ENCODE results near the gene NAALADL2.

The NAALADL2 gene

DNA sequence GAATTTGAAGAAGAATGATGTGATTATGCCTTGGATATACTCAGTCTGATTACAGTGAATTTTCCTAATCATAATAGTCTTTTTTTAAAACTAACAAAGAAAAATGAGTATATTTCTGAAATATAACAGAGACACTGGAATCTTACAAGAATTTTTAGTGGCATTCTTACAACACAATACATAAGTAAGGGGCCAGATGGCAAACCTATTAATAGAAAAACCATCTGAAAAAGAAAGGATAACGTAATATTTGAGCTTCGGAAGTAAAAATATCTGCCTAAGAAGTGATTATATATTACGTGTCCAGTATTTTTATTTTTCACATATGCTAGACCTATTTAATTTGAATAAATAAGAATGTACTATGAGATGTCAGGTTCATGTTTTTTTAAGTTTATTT is 452.8 kb downstream of the NAALADL2 start:
- no peak overlapping the region for H3K27ac ChIP-seq

DNA sequence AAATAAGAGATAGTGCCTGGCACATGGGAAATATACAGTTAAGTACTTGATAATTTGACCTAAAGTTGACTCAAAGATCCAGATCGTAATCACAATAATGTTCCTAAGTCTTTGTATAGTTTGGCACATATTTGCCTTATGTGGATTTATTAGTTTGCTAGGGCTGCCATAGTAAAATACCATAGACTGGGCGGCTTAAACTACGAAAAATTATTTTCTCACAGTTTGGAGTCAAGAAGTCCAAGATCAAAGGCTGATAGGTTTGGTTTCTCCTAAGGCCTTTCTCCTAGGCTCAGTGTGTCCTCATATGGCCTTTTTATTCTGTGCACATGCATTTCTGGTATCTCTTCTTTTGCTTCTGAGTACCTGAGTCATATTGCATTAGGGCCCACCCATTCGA is 453.7 kb downstream of the NAALADL2 start:
- TF ChIP-seq CTCF (conservative IDR thresholded peaks at IDR 0.05) (no peak), ZFX (IDR thresholded peaks at IDR 0.05) (no peak)
- peak overlapping the region; percentile 98; the same call in 1 of the 2 replicates for H3K27ac ChIP-seq

More for the DNA sequence above, 452.8 kb downstream of the NAALADL2 start:
- TF ChIP-seq ZFX (IDR thresholded peaks at IDR 0.05) (no peak), CTCF (conservative IDR thresholded peaks at IDR 0.05) (no peak)

DNA sequence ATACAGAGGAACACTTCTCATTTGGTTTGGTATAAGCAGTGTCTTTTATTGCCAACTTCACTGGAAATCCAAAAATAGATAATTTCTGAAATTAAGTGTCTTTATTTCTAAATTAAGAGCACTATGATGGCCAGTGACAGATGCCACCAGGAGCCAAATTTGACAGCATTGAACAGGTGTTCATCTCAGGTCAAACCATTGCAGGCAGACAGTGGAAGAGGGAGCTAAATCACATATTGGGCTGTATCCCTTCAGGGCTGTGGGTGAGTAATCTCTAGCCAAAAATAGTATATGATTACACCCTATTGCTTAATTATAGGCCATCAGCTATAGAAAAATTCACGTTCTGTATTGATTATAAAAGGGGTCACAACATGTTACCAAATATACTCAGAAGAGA is 457.7 kb downstream of the NAALADL2 start:
- no peak overlapping the region for H3K27ac ChIP-seq

GRCh38 chr3:175325440-175325839 is 466.3 kb downstream of the NAALADL2 start:
- TF ChIP-seq CTCF (conservative IDR thresholded peaks at IDR 0.05): no peak
- TF ChIP-seq ZFX (IDR thresholded peaks at IDR 0.05): no peak
- no peak overlapping the region for H3K27ac ChIP-seq

More for the DNA sequence above, 457.7 kb downstream of the NAALADL2 start:
- TF ChIP-seq CTCF (conservative IDR thresholded peaks at IDR 0.05): no peak

DNA sequence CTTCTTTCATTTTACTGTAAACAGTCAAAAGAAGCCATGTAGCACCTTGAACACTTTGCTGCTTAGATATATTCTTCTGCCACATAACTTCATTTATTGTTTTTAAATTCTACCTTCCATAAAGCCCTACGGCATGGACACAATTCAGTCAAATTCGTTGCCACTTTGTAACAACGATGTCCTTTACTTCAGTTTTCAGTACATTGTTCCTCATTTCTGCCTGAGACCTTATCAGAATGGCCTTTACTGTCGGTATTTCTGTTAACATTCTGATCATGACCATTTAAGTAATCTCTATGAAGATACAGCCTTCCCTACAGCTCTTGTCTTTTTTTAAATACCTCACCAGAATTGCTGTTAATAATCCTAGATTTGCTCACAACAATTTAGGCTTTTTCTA is 466.9 kb downstream of the NAALADL2 start:
- TF ChIP-seq CTCF (conservative IDR thresholded peaks at IDR 0.05) (no peak), ZFX (IDR thresholded peaks at IDR 0.05) (no peak)
- no peak overlapping the region for H3K27ac ChIP-seq

DNA sequence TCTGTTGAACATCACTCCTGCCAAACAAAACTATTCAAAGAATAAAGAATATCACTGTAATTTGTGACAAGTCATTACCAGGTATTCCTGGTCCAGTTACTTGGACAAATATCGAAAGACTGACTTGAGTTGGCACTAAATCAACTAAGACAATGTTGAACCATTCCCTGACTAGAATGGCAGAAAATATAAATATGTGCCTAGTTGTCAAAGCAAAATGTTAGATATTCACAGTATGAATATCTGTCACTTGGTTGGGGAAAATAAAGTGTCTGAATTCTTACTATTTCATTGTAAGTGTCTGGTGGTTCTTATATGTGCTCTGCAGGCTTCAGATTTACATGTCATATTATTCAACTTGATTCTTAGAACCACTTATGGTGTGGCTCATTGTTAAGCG is 470.2 kb downstream of the NAALADL2 start:
- no peak overlapping the region for H3K27ac ChIP-seq
- TF ChIP-seq CTCF (conservative IDR thresholded peaks at IDR 0.05) (no peak), ZFX (IDR thresholded peaks at IDR 0.05) (no peak)

DNA sequence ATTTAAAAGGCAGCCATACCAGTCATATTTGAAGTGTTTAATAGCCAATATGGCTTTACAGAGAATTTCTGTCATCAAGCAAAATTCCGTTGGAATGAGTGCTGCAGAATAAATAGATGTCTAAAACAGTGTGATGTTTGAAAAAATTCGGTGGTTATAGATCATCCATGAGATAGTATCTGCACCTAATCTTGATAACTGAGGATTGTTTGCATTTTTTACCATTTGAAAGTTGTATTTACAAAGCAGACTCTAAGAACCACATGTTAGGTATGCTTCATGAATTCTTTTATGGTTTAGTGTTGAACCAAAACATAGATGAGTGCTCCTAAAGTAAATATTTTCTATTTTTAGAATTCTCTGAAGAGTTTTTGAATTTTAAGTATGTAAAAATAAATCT is 476.1 kb downstream of the NAALADL2 start:
- no peak for TF ChIP-seq CTCF (conservative IDR thresholded peaks at IDR 0.05)
- no peak for TF ChIP-seq ZFX (IDR thresholded peaks at IDR 0.05)
- H3K27ac ChIP-seq: no peak overlapping the region
